GM21825 (cell line): Measurements from ENCODE around the gene HOXC6.

Experiments
- ATAC-seq: cut with Tn5 transposase; IDR thresholded peaks from one replicate; pipeline ENCODE4 v1.9.1; 2021; ENCODE audit warnings: mild to moderate bottlenecking, moderate library complexity; ENCODE audit not compliant: unreplicated experiment

HOXC6 gene

GRCh38 chr12:54051874-54052437 is 23.7 kb downstream of the HOXC6 start:
- ATAC-seq = no peak

GRCh38 chr12:54052438-54053002 is 24.3 kb downstream of the HOXC6 start:
- peak; percentile 17 for ATAC-seq

GRCh38 chr12:54053003-54053750 is 24.9 kb downstream of the HOXC6 start:
- ATAC-seq = peak; percentile 70

GRCh38 chr12:54053751-54054741 is 25.8 kb downstream of the HOXC6 start, which contains the start of gene HOXC4:
Gene HOXC4, plus strand, starts transcription at chr12:54053835. Its CDS starts 88 bp downstream, at chr12:54053923.
- peak; percentile 34 for ATAC-seq

- ATAC-seq = no peak
Observed at GRCh38 chr12:54054742-54055194, 26.5 kb downstream of the HOXC6 start.

- ATAC-seq = no peak
Observed at GRCh38 chr12:54055552-54055951, 27.3 kb downstream of the HOXC6 start.

- no peak for ATAC-seq
Observed at GRCh38 chr12:54056110-54056509, 27.9 kb downstream of the HOXC6 start.

- no peak for ATAC-seq
Observed at GRCh38 chr12:54058128-54058768, 30.0 kb downstream of the HOXC6 start.

- no peak for ATAC-seq
Observed at GRCh38 chr12:54059668-54060067, 31.4 kb downstream of the HOXC6 start.

- no peak for ATAC-seq
Observed at GRCh38 chr12:54060174-54060974, 32.1 kb downstream of the HOXC6 start.

GRCh38 chr12:54060975-54061778 is 32.9 kb downstream of the HOXC6 start:
- ATAC-seq = no peak

- ATAC-seq = no peak
Observed at GRCh38 chr12:54065677-54066076, 37.4 kb downstream of the HOXC6 start.

- no peak for ATAC-seq
Observed at GRCh38 chr12:54066408-54066807, 38.2 kb downstream of the HOXC6 start.

GRCh38 chr12:54068418-54069070 is 40.3 kb downstream of the HOXC6 start:
- ATAC-seq = no peak

GRCh38 chr12:54071942-54072341 is 43.7 kb downstream of the HOXC6 start:
- ATAC-seq = no peak

- ATAC-seq = no peak
Observed at GRCh38 chr12:54074308-54074707, 46.1 kb downstream of the HOXC6 start.

GRCh38 chr12:54075409-54075808 is 47.2 kb downstream of the HOXC6 start:
- no peak for ATAC-seq

- ATAC-seq = no peak
Observed at GRCh38 chr12:54075974-54076373, 47.7 kb downstream of the HOXC6 start.
